Hepatocyte (in vitro differentiated cells): ENCODE results near the gene VPS13D. TPM values are rescaled to one million over a fixed set of nuclear protein-coding genes. Genes with fewer than 3 reads are reported as not detected.

Experiments used
- DNase-seq: peaks from one replicate; pipeline ENCODE4 v3.0.0-alpha.2; 2016; ENCODE audit warnings: low spot score
- H2AFZ ChIP-seq: fragments of 200-600 bp; sonication (generic); 2 replicates; pipeline ENCODE4 v1.6.0; 2016; ENCODE audit warnings: antibody characterized with exemption, mild to moderate bottlenecking
- H3K27ac ChIP-seq: fragments of 200-600 bp; sonication (generic); 2 replicates; pipeline ENCODE4 v1.5.1; 2016; ENCODE audit warnings: mild to moderate bottlenecking
- H3K27me3 ChIP-seq: fragments of 200-600 bp; sonication (generic); 2 replicates; pipeline ENCODE4 v1.6.1; 2016
- H3K36me3 ChIP-seq: fragments of 200-600 bp; sonication (generic); replicated peaks from 2 replicates; pipeline ENCODE4 v1.5.1; 2016; ENCODE audit warnings: low read depth; ENCODE audit not compliant: insufficient read depth
- H3K4me1 ChIP-seq: fragments of 200-600 bp; sonication (generic); 2 replicates; pipeline ENCODE4 v1.5.1; 2016; ENCODE audit warnings: mild to moderate bottlenecking, moderate library complexity; ENCODE audit not compliant: insufficient read depth
- H3K4me2 ChIP-seq: fragments of 200-600 bp; sonication (generic); 2 replicates; pipeline ENCODE4 v1.6.0; 2016
- H3K4me3 ChIP-seq: fragments of 200-600 bp; sonication (generic); 2 replicates; pipeline ENCODE4 v1.5.1; 2016; ENCODE audit warnings: mild to moderate bottlenecking
- H3K79me2 ChIP-seq: fragments of 200-600 bp; sonication (generic); 2 replicates; pipeline ENCODE4 v1.6.0; 2017; ENCODE audit warnings: mild to moderate bottlenecking
- H3K9me2 ChIP-seq: fragments of 200-600 bp; sonication (generic); replicated peaks from 2 replicates; pipeline ENCODE4 v1.6.0; 2017; ENCODE audit warnings: mild to moderate bottlenecking; ENCODE audit not compliant: insufficient read depth
- H3K9me3 ChIP-seq: fragments of 200-600 bp; sonication (generic); 2 replicates; pipeline ENCODE4 v1.5.1; 2016; ENCODE audit warnings: low read depth, mild to moderate bottlenecking
- H4K20me1 ChIP-seq: fragments of 200-600 bp; sonication (generic); 2 replicates; pipeline ENCODE4 v1.6.0; 2016; ENCODE audit warnings: mild to moderate bottlenecking; ENCODE audit not compliant: insufficient read depth, poor library complexity, severe bottlenecking
- CTCF ChIP-seq: fragments of 200-600 bp; sonication (generic); IDR thresholded peaks from 2 replicates; pipeline ENCODE4 v1.5.1; 2016; ENCODE audit warnings: antibody characterized with exemption, mild to moderate bottlenecking; ENCODE audit not compliant: poor library complexity
- EZH2 ChIP-seq: fragments of 200-600 bp; sonication (generic); IDR thresholded peaks from 2 replicates; pipeline ENCODE4 v1.6.1; 2016; ENCODE audit warnings: antibody characterized with exemption, mild to moderate bottlenecking, borderline replicate concordance
- EZH2phosphoT487 ChIP-seq: fragments of 200-600 bp; sonication (generic); IDR thresholded peaks from one replicate; pipeline ENCODE4 v1.6.1; 2018; ENCODE audit warnings: antibody characterized with exemption, mild to moderate bottlenecking, low read depth, moderate library complexity; ENCODE audit not compliant: unreplicated experiment, severe bottlenecking
- WGBS: methylation state at CpG from one replicate; pipeline ENCODE4 v1.1.6; 2016; ENCODE audit warnings: low lambda C conversion rate; ENCODE audit errors: missing lambda C conversion rate; 5-methylcytosine and 5-hydroxymethylcytosine counted together
- polyA plus RNA-seq: library from polyadenylated mRNA; unstranded; fragments of >200 nt; fragmentation: Nextera tagmentation; extraction: Ambion mirVana; gene quantifications from 2 replicates; pipeline ENCODE4 v1.2.1, GENCODE V29; 2016
- total RNA-seq: library from RNA; depleted of rRNA; stranded (reverse); fragments of >200 nt; gene quantifications from 2 replicates; pipeline ENCODE4 v1.2.3, GENCODE V29; 2014

VPS13D gene
- total and polyA plus RNA-seq, 2 experiments from 2014 or later: 7.3 to 32.2 TPM

DNA sequence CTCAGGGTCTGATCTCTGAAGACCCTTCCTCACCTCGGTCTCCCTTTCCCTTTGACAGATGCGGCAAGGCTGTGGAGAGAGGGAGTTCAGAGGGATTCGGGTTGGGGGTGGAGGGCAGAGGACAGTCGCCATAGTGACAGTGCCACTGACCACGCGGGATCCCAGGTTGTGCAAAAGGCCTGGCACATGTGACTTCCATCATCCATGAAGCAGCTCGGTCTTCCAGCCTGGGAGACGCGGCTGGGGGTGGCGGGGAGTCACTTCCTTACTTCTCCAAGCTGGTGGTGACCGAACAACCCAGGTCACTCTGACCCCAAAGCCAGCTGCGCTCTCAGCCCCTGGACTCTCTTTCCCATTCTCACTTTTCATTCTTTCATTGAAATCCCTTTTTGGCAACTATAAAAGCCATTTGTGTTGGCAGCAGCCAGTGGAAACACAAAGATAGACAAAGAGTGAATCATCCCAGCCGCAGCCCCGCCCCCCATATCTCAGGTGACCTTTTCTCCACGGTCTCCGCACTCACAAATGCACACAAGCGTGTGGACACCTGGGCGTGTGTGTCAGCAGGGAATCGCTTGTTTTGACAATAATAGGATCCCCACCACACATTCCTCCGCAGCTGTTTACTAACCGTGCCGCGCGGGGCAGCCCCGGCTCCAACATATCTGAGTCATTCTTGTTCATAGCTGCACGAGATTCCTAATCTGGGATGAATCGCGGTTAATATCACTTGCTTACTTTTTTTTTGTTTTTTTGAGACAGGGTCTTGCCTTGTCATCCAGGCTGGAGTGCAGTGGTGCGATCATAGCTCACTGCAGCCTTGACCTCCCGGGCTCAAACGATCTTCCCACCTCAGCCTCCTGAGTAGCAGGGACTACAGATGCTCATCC lies 319.9 kb downstream of the VPS13D start:
- Histone ChIP-seq H3K9me2 (no peaks in the 10 kb centered on the region), H2AFZ (no peak overlapping the region), H3K9me3 (no peaks in the 10 kb centered on the region), H3K4me1 (peaks cover 13% of the 10 kb centered on the region), H3K4me3 (no peak overlapping the region), H3K4me2 (peak overlapping the region; percentile 43), H3K27ac (peak overlapping the region; percentile 77), H3K36me3 (no peaks in the 10 kb centered on the region), H4K20me1 (no peaks in the 10 kb centered on the region), H3K27me3 (no peaks in the 10 kb centered on the region), H3K79me2 (no peaks in the 10 kb centered on the region)
- WGBS: 62% methylated on average over 31 of the region's 31 CpGs
- peak; percentile 86 for DNase-seq
- TF ChIP-seq CTCF: no peak
- no peak for TF ChIP-seq EZH2
- TF ChIP-seq EZH2phosphoT487: no peak

DNA sequence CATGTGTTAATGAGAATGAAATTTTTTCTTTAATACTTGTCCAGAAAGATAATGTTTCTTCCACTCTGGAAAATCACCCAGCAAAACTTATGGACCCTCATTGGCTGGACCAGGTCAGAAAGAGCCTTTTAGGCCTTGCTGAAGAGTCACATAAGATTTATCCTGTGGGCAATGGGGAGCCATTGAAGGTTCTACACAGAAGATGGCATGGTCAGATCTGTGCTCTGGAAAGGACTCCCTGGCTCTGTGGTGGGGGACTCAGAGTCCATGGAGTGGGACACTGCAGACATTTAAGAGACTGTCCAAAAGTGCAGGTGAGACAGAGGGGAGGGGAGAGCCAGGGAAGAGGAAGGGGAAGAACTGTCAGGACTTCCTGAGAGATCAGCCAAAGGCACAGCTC lies 321.8 kb downstream of the VPS13D start:
- no peak overlapping the region for H3K4me3 ChIP-seq
- no peaks in the 10 kb centered on the region for H3K36me3 ChIP-seq
- H3K4me1 ChIP-seq: peaks cover 18% of the 10 kb centered on the region
- H2AFZ ChIP-seq: no peak overlapping the region
- TF ChIP-seq EZH2: no peak
- no peak for TF ChIP-seq EZH2phosphoT487
- no peak for TF ChIP-seq CTCF
- no peak overlapping the region for H3K4me2 ChIP-seq
- no peak overlapping the region for H3K27ac ChIP-seq
- no peaks in the 10 kb centered on the region for H3K9me2 ChIP-seq
- no peaks in the 10 kb centered on the region for H3K27me3 ChIP-seq
- no peaks in the 10 kb centered on the region for H3K79me2 ChIP-seq
- DNase-seq: no peak
- no peaks in the 10 kb centered on the region for H3K9me3 ChIP-seq
- no peaks in the 10 kb centered on the region for H4K20me1 ChIP-seq

GRCh38 chr1:12552111-12552888 lies 322.5 kb downstream of the VPS13D start:
- Histone ChIP-seq H3K4me1 (peaks cover 21% of the 10 kb centered on the region), H3K4me3 (no peak overlapping the region), H3K9me3 (no peaks in the 10 kb centered on the region), H3K79me2 (no peaks in the 10 kb centered on the region), H3K27me3 (no peaks in the 10 kb centered on the region), H2AFZ (no peak overlapping the region), H3K4me2 (no peak overlapping the region), H3K27ac (no peak overlapping the region), H4K20me1 (no peaks in the 10 kb centered on the region), H3K36me3 (no peaks in the 10 kb centered on the region), H3K9me2 (no peaks in the 10 kb centered on the region)
- no peak for DNase-seq
- TF ChIP-seq CTCF (no peak), EZH2phosphoT487 (no peak), EZH2 (no peak)
- 90% methylated on average over 26 of the region's 27 CpGs for WGBS
